Subcutaneous adipose tissue (tissue), 4 donors: ENCODE results near the gene ADM2. TPM values are rescaled to one million over a fixed set of nuclear protein-coding genes. Genes with fewer than 3 reads are reported as not detected.

ENCODE experiments used
- total RNA-seq, 4 donors: library from RNA; depleted of rRNA; stranded (reverse); fragments of >200 nt; gene quantifications; one replicate each; pipeline ENCODE4 v1.1.0, GENCODE V29; 2016
- TF ChIP-seq, protein P1 (sequence below): fragments of 450-650 bp; IDR thresholded peaks from one replicate; pipeline ENCODE4 v1.5.1; 2016; ENCODE audit warnings: low read depth, mild to moderate bottlenecking, control low read depth, antibody characterized with exemption, moderate library complexity

ADM2 gene
- total RNA-seq, 4 donors from 2014 or later = not detected

DNA sequence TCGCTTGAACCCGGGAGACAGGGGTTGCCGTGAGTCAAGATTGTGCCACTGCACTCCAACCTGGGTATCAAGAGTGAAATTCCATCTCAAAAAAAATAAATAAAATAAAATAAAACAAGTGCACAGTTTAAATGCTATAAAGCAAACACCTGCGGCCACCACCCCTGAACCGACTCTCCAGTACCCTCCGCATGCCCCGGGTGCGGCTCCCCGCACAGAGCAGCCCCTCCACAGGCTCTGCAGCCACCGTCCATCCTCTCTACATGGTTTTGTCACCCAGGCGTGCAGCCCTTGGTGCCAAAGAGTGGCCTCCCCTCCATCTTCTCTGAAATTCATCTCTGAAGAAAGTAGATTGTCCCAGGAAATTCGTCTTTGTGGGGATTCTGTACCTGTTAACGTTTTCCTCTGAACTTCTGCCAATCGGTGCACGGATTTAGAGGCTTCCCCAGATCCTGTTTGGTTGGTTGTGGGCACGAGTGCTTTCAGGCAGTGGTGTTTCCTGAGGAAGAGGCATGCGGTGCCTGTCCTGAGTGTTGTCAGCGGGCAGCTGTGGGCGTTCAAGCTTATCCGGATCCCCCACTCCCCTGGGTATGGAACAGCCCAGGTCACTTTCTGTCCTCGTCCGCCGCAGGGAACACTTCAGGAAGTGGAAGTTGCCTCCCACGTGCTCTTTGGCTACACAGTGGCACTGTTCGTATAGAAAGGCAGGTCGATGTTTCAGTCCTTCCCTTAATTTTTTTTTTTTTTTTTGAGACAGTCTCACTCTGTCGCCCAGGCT, 9.4 kb downstream of the ADM2 start:
- TF ChIP-seq, protein P1, sequence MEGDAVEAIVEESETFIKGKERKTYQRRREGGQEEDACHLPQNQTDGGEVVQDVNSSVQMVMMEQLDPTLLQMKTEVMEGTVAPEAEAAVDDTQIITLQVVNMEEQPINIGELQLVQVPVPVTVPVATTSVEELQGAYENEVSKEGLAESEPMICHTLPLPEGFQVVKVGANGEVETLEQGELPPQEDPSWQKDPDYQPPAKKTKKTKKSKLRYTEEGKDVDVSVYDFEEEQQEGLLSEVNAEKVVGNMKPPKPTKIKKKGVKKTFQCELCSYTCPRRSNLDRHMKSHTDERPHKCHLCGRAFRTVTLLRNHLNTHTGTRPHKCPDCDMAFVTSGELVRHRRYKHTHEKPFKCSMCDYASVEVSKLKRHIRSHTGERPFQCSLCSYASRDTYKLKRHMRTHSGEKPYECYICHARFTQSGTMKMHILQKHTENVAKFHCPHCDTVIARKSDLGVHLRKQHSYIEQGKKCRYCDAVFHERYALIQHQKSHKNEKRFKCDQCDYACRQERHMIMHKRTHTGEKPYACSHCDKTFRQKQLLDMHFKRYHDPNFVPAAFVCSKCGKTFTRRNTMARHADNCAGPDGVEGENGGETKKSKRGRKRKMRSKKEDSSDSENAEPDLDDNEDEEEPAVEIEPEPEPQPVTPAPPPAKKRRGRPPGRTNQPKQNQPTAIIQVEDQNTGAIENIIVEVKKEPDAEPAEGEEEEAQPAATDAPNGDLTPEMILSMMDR = no peak

DNA sequence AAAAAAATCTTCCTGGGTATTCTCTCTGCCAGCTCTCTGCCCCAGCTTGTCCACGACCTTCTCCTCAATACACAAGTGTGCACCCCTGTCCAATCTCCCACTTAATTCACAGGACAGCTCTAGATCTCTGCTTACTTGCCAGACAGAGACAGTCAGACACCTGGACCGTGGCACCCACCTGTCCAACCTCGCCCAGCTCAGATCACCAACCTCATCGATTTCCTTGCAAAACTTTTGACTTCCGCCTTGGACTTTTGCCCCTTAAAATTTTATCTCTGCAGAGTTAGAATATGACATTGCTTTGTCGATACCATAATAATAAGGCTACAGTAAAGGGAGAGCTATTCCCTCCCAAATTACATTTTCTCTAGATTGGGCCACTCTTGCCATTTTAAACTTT, 15.8 kb downstream of the ADM2 start:
- TF ChIP-seq, protein P1 = no peak

DNA sequence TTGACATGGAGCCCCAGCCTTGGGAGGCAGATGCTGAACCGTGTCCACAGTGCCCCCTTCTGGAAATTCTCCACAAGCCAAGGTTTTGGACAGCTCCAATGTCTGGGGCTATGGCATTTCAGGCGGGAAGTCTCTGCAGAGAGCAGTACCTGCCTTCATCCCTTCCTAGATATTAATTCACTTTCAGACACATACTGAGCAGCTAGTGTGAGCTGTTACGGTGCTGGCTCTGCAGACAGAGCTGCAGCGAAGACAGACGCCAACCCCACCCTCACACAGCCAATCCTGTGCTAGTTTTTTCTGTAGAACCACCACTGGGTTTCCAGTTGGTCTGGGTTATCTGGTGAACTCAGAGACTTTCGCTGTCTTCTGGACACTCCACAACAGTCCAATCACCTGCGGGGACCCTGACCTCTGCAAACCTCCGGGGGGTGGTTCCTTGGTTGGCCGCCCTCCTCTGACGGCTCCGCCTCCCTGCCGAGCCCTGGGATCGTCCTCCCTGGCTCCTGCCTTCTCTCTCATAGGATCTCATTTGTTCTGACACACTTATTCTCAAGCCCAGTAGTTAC, 17.1 kb downstream of the ADM2 start:
- TF ChIP-seq, protein P1 = no peak

DNA sequence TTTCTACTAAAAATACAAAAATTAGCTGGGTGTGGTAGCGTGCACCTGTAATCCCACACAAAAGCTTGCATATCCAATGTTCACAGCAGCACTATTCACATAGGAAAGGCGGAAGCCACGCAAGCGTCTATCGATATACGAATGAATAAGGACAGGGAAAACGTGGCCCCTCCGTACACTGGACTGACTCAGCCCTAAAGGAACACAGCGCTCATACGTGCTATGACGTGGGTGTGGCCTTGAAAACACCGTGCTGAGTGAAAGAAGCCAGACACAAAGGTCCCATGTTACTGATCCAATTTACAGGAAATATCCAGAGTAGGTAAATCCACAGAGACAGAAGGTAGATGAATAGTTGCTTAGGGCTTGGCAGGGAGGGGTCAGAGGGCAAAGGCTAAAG, 19.1 kb downstream of the ADM2 start:
- TF ChIP-seq, protein P1 = no peak

DNA sequence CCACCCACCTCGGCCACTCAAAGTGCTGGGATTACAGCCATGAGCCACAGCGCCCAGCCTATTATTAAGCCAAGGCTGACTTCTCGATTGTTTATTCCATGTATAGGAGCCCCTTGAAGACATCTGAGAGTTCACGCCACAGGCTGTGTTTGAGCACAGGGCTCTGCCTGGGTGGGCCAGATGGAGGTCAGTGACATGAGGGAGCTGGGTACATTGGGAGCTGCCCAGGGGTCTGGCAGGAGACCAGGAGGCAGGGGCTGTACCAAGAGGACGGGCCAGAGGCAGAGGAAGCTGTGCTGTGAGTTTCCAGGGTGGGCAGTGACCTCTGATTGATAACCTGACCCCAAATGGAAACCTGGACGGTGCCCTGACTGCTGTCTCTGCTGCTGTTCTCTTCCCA, 20.8 kb downstream of the ADM2 start:
- TF ChIP-seq, protein P1 = no peak

DNA sequence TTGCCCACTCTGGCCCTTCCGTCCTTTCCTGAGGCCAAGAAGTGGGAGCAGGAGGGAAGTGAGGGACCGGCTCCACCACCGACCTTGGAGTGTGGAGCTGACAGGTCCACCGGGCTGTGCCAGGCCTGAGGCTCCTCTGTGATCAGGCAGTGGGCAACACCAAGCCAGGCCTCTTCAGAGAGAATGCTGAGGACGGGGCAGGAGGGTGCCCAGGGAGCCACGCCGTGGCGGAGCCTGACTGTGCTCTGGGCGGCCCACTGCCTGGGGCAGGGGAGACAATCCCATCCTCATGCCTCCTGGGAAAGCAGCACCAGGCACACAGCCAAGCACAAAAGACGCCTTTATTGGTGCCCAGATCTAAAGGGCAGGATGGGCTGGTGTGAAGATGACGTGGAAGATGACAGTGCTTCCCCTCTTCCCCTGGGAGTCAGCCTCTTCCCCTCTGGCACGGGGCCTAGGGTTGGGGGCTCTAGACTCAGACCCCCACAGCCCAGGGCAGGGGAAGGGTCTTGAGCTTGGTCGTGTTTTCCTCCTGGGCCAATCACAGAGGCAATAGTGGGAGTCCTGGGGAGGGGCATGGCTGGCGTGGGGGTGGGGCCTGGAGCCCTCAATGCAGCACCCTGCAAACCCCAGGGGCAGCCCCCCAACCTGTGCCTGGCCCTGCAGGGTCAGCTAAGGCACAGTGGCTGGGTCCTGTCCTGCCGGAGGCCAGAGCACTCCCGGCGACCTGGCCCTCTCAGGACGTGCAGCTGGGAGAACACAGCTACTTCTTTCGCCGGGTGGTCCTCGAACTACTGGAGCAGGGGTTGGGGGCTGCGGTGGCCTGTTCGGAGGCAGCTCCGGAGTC, 21.5 kb downstream of the ADM2 start:
- TF ChIP-seq, protein P1 = no peak
